Measurements from ENCODE around the gene ANK3.

ANK3 gene

DNA sequence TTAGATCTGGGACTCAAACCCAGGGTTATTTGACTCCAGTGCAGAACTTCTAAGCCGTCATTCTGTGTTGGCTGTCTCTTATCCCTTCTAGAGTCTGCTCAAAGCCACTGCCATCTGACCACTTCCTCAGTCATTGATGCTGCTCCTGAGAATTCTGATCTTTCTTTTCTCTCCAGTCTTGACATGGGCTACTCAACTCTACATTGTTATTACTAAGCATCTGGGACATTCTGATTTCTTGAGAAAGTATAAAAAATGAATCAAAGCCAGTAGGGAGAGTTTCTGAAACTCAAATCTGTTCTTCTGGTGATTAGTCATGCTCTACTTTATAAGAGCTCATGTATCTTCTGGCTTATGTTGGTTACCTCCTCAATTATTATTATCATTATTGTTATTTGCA is 48.7 kb downstream of the ANK3 start:
- DNase-seq: no peak

DNA sequence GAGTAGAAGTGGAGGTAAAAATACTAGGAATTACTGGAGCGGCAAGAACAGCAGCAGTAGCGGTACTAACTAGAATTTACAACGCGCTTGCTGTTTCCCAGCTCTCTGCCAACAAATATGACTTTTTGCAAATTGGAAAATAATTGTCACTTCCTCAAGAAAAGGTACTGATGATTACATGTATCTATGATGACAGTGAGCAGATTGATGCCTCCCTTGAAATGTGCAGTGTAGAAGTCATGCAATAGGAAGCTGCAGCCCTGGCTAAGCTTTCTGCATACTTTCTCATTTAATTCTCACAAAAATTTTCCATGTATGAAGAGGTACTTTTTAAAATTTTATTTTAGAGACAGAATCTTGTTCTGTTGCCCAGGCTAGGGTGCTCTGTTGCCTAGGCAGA is 49.9 kb downstream of the ANK3 start:
- no peak for DNase-seq

DNA sequence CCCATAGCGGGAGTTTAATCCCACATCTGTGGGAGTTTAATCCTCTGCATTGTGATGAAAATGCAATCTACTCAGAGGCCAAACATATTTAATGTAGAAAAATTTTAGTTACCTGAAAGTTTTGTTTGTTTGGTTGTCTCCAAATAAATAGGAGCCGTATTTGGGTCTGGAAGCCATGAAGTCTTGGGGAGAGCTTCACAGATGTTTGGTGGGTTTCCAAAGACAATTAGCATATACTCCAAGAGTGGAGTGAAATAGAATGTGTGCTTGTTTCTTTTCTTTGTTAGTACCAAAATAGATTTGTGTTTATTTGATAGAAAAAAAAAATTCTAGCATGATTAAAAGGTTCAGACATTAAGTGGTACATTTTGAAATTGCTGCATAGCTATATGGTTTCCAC is 50.9 kb downstream of the ANK3 start:
- no peak for DNase-seq

DNA sequence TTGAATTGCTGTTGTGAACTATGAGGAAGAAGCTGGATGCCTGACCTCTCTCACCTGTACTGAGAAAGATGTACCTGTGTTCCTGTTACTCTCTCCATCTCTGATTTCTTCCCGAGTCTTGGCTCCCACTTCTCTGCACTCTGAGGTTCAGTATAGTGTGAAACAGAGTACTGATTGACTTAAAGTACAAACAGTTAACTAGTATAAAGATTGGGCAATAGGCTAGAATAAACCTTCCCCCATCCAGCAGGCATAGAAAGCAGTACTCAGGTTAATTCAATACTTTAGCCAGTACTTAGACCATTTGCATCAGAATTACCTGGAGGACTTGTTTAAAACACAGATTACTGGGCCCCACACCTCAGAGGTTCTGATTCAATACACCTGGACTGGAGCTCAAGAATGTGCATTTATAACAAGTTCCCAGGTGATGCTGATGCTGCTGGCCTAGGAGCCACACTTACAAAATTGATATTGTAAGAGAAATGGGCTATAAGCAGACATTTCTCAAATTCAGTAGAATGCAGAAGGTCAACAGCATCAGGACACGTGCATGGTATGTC is 51.6 kb downstream of the ANK3 start:
- no peak for DNase-seq

DNA sequence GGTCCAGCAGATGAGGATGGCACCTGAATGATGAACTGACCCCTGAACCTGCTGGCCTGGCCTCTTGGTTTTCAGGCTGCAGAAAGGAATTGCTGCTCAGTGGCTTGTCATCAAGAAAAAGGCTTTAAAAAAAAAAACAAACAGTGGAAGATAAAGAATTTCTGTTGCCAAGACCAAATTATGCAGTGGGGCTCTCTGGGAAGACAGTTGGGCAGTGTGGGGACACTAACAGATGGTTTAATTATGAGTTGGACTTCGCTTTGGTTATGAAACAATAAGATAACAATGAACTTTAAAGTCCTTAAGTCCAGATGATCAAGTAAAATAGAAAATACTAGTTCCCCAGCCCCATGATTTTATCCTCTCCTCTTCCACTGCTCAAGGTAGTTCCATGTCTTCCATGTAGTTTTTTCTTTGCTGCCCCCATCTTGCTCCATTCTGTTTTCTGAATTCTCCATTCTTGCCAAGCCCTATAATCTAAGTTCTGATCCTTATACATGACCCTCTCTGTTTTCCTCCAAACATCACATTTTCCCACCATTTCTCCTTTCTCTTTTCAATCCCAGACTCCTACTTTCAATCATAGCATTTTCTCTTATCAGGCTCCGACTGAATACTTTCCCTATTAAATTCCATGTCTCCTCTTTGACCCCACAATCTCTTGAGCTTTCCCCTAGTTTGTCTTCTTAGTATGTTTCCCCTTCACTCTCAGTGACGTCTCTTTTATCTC is 52.6 kb downstream of the ANK3 start:
- no peak for DNase-seq

DNA sequence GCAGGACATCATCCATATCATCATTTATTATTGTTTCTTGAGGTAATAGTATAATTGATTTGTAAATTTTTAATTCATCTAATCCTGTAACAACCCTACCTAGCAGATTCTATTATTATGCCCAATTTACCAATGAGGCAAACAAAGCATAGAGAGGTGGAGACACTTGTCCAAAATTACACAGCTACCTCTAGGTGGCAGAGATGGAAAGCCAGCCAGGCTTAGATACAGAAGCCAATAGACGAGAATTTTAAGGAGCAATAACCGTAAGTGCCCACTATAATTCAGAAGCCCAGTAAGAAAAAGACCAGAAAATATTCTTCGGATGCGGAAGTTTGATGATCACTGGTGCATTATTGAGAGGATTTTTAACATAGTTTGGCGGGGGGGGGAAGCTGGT is 54.0 kb downstream of the ANK3 start:
- DNase-seq: no peak

DNA sequence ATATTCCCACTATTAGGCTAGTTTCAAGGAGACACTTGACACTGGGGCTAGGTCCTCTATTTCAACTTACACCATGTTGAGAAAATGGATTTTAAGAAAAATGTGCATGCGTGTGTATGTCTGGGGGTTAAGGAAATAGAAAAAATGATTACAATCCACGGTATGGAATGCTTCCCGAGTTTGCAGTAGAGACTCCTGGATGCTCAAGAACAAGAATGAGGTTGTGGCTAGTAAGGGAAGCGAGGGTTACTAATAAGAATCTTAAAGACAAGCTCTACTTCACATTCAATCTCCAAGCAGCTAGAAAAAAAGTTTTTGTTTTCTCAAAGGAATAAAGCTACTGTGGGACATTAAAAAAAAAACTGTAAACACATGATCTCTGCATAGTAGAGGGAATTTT is 54.7 kb downstream of the ANK3 start:
- no peak for DNase-seq

DNA sequence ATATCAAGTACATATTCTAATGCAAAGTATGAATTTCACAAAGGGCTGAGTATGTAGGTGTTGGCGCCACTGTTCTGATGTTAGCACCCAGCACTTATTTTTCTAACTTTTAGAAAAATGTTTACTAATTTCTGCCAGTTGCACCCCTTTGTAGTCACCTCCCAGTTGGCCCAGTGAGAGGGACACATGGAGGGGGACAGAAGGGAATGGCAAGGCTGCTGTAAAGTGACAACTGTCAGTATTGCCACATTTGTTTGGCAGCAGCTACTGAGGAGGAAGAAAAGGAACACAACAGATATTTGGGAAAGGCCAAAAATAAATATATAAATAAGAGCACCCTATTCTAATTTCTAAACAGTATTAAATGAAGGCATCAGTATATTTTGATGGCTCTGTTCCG is 57.3 kb downstream of the ANK3 start:
- DNase-seq: no peak

DNA sequence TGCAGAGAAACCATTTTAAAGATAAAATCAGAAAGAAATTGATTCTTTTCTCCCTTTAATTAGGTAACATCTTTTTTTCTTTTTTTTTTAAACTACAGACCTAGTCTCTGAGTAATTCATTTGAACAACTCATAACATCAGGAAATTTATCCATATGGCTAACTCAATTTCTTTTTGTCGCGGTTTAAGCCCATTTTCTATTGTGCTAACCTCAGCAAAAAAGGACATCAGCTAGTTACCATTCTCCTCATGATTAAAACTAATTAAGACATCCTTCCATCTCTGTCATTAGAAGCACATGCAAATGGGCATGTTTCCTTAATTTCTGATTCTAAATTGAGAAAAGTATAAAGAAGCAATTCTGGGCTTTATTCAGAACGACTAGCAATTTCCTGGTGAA is 57.8 kb downstream of the ANK3 start:
- no peak for DNase-seq

DNA sequence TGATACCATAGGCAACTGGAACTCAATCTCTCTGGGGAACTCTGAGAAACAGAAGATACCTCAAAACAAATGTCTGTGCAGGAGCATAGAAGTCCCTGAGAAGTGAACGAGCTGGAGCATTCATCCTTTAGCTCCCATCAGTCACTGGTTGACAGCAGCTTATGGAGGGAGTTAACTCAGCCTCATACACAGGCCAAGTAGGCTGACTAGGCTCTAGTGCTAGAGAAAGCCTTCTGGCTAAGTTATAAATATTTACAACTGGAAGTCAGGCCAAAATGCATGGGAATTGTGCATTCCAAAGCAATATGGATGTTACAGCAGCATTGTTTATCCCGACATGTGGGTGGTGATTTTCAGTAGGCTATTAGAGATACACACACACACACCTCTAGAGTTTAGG is 66.5 kb downstream of the ANK3 start:
- no peak for DNase-seq

DNA sequence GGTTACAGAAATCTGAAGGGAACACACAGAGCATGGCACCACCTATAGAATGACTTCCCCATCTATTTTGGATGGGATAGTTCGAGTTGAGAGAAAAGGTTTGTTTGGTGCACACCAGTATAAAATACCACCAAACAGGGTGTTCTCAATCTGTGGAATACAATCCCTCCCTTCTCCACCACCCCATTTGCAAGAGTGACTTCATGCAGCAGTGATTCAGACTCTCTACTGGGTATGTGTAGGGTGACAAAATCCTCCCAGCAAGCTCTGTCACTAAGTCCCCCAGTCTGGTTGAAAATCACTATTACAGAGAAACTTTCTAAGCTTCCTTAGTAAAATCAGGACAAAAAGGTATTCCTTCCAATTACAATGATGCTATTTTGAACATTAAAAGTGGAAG is 69.0 kb downstream of the ANK3 start:
- DNase-seq: no peak

DNA sequence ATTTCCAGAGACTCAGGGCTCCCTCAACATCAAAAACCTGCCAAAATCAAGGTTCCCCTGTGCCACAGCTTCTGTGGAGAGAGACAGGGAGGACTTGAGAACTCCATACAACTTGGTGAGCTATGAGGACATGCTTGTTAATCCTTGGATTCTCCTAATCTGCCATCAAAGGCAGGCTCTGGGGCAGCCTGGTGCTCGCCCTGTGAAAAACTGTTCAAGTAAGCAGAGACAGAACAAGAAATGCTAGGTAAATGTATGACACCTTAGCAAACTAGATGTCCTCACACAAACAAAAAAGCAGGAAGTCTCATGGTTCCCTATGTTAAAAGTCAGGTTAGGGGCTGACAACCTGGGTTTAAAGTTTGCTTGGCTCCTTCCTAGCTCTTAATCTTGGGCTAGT is 73.6 kb downstream of the ANK3 start:
- DNase-seq: no peak

DNA sequence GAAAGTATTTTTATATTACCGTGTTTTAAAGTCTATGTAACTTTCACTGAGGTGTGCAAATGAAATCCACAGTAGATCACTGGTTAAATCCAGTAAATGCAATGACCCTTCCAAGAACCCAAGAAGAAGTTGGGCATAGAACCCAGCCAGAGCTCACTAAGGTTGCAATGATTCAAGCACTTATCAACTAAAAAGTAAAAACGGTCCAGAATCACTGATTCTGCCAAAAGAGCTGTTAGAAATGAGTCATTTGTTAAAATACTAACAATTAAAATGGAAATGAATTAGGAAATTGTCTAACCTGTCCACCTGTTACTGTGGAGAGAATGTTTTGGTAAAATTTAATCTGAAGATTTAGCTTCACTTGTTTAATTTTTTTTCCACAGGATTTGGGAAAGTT is 74.4 kb downstream of the ANK3 start:
- DNase-seq: no peak

DNA sequence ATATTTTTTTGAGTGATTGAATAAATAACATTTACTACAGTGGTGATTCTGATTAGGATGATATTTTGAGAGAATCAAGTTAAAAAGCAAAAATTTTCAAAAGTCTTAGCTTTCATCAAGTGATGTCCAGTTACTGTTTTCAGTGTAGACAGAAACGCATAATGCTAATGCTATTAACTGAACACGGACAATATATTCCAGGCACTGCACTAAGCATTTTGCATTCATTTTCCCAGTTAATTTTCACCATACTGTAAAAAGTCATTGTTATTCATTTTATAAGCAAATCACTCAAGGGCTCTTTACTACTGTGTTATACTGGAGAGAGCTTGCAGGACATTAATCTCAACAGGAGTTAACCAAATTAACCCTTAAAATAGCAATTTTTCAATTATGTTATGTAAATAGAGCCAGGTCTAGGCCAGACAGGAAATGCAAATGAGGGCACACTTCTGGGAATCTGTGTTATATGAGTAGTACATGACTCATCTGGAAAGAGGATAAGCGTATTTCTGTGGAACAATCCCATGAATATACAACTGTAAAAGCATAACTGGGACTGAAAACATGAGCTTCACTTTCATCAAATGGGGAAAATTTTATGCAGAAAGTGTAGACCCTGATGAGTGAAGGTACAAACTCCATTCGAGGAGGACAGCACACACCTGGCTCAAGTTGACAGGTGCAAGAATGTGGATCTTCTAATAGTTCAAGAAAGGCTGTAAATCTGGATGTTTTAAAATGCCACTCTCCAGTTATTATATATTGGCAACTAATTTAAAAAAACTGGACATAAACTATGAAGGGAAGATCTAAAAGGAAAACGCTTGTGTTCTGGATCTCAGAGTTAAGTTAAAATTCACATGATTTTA is 75.4 kb downstream of the ANK3 start:
- no peak for DNase-seq

DNA sequence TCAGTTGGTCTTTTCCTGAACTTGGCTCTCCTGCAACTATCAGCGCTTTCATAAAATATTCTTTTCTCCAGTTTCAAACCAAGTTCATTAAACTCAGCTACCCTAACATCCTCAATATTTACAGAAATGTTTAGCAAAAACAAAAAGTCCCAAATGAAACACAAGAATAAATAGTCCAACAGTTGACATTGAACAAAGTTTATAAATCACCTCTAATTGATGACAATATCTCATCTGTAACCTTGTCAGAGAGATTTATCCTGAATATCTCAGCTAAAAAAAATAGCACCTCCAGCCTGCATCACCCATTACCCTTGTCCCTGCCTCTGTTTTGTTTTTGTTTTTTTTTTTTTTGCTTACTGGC is 76.1 kb downstream of the ANK3 start:
- no peak for DNase-seq

DNA sequence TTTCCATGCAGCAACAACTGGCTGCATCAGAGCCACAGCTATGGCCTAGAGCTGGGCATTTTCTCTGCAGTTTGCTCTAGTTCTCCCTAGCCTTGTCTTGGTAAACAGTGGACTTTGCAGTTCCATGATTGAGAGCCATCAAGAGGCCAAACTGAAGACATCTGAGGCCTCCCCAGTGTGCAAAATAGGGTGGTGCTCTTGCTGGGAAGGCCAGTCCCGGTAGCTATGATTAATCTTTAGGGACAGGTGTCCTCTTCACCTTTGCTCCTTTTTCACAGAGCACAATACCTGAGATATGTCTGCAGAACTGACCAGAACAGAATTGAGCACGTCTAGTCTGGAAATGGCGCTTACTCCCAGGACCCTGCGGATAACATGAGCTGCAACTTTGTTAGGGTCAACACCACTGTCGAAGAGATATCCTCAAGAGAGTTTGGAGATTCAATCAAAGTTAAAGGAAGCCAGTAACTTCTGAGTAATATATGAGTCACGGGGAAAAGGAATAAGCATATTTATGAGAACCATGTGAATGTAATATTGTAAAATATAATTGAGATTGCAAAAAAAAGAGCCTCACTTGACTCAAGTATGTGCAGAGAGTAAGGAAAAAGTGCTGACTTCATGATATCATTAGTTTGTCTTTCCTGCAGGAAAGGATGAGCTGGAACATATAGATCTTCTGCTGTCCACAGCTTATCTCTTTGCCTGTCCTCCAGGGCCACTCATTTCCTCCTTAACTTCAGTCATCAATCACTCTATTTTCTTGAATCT is 76.7 kb downstream of the ANK3 start:
- no peak for DNase-seq

DNA sequence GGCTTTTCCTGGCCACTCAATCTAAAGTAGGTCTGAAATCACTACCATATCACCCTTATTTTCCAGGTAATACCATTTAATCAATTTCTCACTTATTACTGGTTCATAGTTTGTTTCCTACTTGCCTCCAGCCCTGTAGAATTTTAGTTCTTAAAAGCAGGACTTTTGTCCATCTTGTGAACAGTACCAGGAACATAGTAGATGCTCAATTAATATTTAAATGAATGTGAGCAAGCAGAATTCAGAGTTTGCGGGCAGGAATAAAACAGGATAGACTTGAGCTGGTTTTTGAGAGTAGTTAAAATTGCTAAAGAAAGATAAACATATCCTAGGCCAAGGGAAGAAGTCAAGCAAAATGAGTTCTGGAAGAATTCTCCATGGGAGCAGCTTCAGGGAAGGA is 77.9 kb downstream of the ANK3 start:
- DNase-seq: no peak

DNA sequence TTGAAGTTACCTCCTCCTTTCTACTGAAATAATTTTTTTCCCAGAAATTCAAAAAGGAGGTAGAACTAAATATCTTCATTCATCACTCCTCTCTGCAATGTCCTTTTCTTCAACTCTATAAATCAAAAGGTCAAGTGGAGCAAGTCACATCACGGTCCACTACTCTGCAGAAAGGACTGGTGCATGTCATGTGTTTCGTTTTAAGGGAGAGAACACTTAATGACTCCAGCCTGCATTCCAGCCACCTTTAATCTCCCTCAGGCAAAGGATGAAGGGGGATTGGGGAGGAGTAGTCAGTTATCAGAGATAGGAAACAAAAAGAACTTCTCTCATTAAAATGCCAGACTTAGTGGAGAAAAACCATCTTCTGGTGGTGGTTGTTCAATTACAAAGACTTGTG is 78.9 kb downstream of the ANK3 start:
- no peak for DNase-seq

DNA sequence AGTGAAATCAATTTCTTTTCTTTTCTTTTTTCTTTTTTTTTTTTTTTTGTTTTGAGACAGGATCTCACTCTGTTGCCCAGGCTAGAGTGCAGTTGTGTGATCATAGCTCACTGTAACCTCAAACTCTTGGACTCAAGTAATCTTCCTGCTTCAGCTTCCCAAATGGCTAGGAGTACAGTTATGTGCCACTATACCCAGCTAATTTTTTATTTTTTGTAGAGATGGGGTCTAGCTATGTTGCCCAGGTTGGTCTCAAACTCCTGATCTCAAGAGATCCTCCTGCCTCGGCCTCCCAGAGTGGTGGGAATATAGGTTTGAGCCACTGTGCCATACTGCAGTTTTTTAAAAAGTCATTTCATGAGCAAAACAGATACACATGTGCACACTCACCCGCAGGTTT is 79.8 kb downstream of the ANK3 start:
- no peak for DNase-seq

DNA sequence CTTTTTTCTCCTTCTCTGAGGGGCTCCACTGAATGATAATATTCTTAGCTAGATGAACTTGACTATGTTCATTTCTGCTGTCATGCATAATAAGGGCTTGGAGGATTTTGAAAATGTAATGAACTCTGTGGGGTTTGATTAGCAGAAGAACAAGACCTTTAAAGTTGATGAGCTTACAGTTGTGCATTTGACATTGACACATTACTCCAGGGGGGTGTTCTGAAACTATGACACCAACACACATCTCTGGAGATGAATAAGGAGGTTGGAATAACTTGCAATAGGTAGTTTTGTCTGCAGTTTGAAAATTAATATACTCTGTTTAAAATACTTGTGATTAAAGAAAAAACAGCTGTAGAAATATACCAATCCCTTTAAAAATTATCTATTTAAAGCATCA is 80.3 kb downstream of the ANK3 start:
- no peak for DNase-seq

DNA sequence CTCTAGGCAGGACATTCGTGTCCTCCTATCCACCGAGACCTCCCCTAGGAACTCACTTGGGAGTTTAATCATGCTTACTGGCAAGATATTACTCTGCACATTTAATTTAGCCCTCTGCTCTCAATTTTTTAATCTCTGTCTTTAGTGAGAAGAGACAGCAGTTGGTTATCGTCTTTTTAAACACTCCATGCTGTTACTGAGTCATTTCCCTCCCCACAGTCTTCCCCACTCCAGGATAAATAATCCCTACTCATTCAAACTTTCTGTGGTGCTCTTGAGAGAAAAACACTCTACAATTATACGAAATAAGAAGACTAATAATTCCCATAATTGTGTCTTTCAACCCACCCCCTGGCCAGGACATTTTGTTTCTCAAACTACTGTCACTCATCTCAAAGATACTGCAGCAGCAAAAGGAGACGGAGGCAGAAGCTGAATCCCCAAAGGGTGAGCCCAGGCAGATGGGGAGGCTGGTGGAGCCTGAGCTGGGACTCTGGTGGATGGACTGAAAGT is 84.2 kb downstream of the ANK3 start:
- no peak for DNase-seq

DNA sequence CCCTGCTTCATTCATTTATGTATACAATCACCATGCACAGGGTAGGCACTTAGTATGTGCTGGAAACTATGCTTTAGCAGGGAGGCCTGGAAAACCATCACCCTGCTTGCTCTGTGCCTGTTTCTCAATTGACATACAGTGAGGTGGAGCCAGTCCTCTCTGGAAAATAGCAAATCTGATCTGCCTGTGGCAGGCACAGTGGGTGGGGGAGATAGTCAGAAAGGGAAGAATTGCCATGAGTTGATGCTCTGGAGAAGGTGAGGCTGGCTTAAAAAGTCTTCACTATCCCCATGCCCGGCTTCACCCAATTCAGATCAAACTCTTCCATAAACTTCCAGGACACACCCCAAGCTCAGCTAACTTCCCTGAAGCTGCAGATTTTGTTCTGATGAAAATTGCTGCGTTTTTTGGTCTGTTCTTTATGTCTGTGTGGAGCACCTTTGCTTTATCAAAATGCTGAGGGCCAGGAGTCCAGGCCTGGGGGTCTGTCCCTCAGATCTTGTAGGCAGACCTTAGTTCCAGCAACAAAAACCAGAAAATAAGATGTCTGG is 84.8 kb downstream of the ANK3 start:
- DNase-seq: no peak

DNA sequence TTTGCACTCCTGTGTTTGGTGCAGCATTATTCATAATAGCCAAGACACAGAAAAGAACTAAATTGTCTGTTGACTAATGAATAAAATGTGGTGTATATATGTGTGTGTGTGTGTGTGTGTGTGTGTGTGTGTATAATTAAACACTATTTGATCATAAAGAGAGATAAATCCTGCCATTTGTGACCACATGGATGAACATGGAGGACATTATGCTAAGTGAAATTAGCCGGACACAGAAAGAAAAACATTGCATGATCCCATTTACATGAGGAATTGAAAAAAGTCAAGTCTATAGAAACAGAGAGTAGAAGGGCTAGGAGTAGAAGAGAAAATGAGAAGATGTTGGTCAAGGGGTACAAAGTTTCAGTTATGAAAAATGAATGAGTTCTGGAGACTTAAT is 85.9 kb downstream of the ANK3 start:
- DNase-seq: no peak

Measured in GOT3 (cell line).